ENCODE measurements around the gene C1QTNF6. TPM values are rescaled to one million over a fixed set of nuclear protein-coding genes. Genes with fewer than 3 reads are reported as not detected.

Gene C1QTNF6
- total RNA-seq, 2 experiments from 2014 or later, result 7.3 to 19.6 TPM

GRCh38 chr22:37190262-37190780 lies 2.3 kb upstream of the C1QTNF6 start:
- no peaks in the 10 kb centered on the region for H4K20me1 ChIP-seq (ENCODE audit: insufficient read depth, low read length)
- H3K4me3 ChIP-seq (ENCODE audit: low read depth, low read length, poor library complexity, severe bottlenecking), result no peak overlapping the region
- no TSS peak for BruUV-seq (replicated peaks)
- intact Hi-C loops (cut with micrococcal nuclease; ENCODE audit: unreplicated experiment), result no loop called here
- no peaks in the 10 kb centered on the region for H3K79me2 ChIP-seq (ENCODE audit: insufficient read depth, low read depth, low read length)
- no peak overlapping the region for H2AFZ ChIP-seq (ENCODE audit: low read length)
- ChIA-PET CTCF (ENCODE audit: unreplicated experiment) (no interaction called here), POLR2A (interaction anchor here (0.7 kb wide), 1 partner anchor 78 kb away, joined by 3 read pairs; no protein-coding TSS in a partner anchor)
- H3K36me3 ChIP-seq (ENCODE audit: insufficient read depth, low read length), result no peaks in the 10 kb centered on the region
- H3K4me1 ChIP-seq (ENCODE audit: insufficient read depth, low read length, poor library complexity, severe bottlenecking), result peaks cover 6% of the 10 kb centered on the region
- TF ChIP-seq CTCF (conservative IDR thresholded peaks at IDR 0.05; ENCODE audit: low read length), result no peak
- TF ChIP-seq EZH2phosphoT487 (IDR thresholded peaks at IDR 0.05; ENCODE audit: borderline replicate concordance, low read depth, low read length), result no peak
- no peak overlapping the region for H3K27ac ChIP-seq (ENCODE audit: low read depth, low read length, poor library complexity, severe bottlenecking)
- DNase-seq (ENCODE audit: low spot score), result no peak
- H3K9me2 ChIP-seq (ENCODE audit: insufficient read depth, low read length), result no peaks in the 10 kb centered on the region
- H3K4me2 ChIP-seq (ENCODE audit: low read length), result no peak overlapping the region
- H3K9me3 ChIP-seq (ENCODE audit: low read length), result peaks cover 12% of the 10 kb centered on the region; the same call in 1 of the 2 replicates

GRCh38 chr22:37188901-37189466 lies 937 bp upstream of the C1QTNF6 start:
- H3K36me3 ChIP-seq (ENCODE audit: insufficient read depth, low read length), result no peaks in the 10 kb centered on the region
- ChIA-PET CTCF (ENCODE audit: unreplicated experiment) (no interaction called here), POLR2A (no interaction called here)
- no peaks in the 10 kb centered on the region for H3K79me2 ChIP-seq (ENCODE audit: insufficient read depth, low read depth, low read length)
- intact Hi-C loops (cut with micrococcal nuclease; ENCODE audit: unreplicated experiment), result no loop called here
- no peak overlapping the region for H3K4me2 ChIP-seq (ENCODE audit: low read length)
- no peak for DNase-seq (ENCODE audit: low spot score)
- no peaks in the 10 kb centered on the region for H3K9me2 ChIP-seq (ENCODE audit: insufficient read depth, low read length)
- peaks cover 12% of the 10 kb centered on the region; the same call in 1 of the 2 replicates for H3K9me3 ChIP-seq (ENCODE audit: low read length)
- peaks cover 6% of the 10 kb centered on the region for H3K4me1 ChIP-seq (ENCODE audit: insufficient read depth, low read length, poor library complexity, severe bottlenecking)
- H3K27ac ChIP-seq (ENCODE audit: low read depth, low read length, poor library complexity, severe bottlenecking), result no peak overlapping the region
- no peak for TF ChIP-seq CTCF (conservative IDR thresholded peaks at IDR 0.05; ENCODE audit: low read length)
- no peak for TF ChIP-seq EZH2phosphoT487 (IDR thresholded peaks at IDR 0.05; ENCODE audit: borderline replicate concordance, low read depth, low read length)
- H4K20me1 ChIP-seq (ENCODE audit: insufficient read depth, low read length), result no peaks in the 10 kb centered on the region
- BruUV-seq (replicated peaks), result no TSS peak
- no peak overlapping the region for H3K4me3 ChIP-seq (ENCODE audit: low read depth, low read length, poor library complexity, severe bottlenecking)
- no peak overlapping the region for H2AFZ ChIP-seq (ENCODE audit: low read length)

GRCh38 chr22:37187552-37187890 lies 526 bp downstream of the C1QTNF6 start:
- Histone ChIP-seq H3K36me3 (ENCODE audit: insufficient read depth, low read length) (no peaks in the 10 kb centered on the region), H3K9me3 (ENCODE audit: low read length) (peaks cover 4% of the 10 kb centered on the region; the same call in 1 of the 2 replicates), H3K79me2 (ENCODE audit: insufficient read depth, low read depth, low read length) (no peaks in the 10 kb centered on the region), H3K4me3 (ENCODE audit: low read depth, low read length, poor library complexity, severe bottlenecking) (no peak overlapping the region), H3K4me1 (ENCODE audit: insufficient read depth, low read length, poor library complexity, severe bottlenecking) (peaks cover 6% of the 10 kb centered on the region), H4K20me1 (ENCODE audit: insufficient read depth, low read length) (no peaks in the 10 kb centered on the region), H2AFZ (ENCODE audit: low read length) (no peak overlapping the region), H3K27ac (ENCODE audit: low read depth, low read length, poor library complexity, severe bottlenecking) (no peak overlapping the region), H3K9me2 (ENCODE audit: insufficient read depth, low read length) (no peaks in the 10 kb centered on the region), H3K4me2 (ENCODE audit: low read length) (no peak overlapping the region)
- no peak for TF ChIP-seq CTCF (conservative IDR thresholded peaks at IDR 0.05; ENCODE audit: low read length)
- TF ChIP-seq EZH2phosphoT487 (IDR thresholded peaks at IDR 0.05; ENCODE audit: borderline replicate concordance, low read depth, low read length), result no peak
- POLR2A ChIA-PET, result no interaction called here
- no peak for DNase-seq (ENCODE audit: low spot score)
- intact Hi-C loops (cut with micrococcal nuclease; ENCODE audit: unreplicated experiment), result no loop called here
- CTCF ChIA-PET (ENCODE audit: unreplicated experiment), result no interaction called here
- no TSS peak for BruUV-seq (replicated peaks)
